Left ventricle myocardium inferior (tissue), 1 donor: Measurements from ENCODE around the gene IFNA14. TPM values are rescaled to one million over a fixed set of nuclear protein-coding genes. Genes with fewer than 3 reads are reported as not detected.
"Not testable (repeated sequence)": the region's sequence is repeated elsewhere in the genome, so short reads cannot be mapped to it uniquely, and the experiment has no call there.

Experiments
- DNase-seq: peaks from one replicate; pipeline ENCODE4 v3.0.0-alpha.2; 2020
- H3K27ac ChIP-seq: fragments of 200-600 bp; replicated peaks from 2 replicates; pipeline ENCODE4 v1.8.0; 2021
- H3K27me3 ChIP-seq: fragments of 200-600 bp; 2 replicates; pipeline ENCODE4 v1.8.0; 2021; ENCODE audit warnings: low read depth
- H3K36me3 ChIP-seq: fragments of 200-600 bp; 2 replicates; pipeline ENCODE4 v1.8.0; 2021
- H3K4me1 ChIP-seq: fragments of 200-600 bp; 2 replicates; pipeline ENCODE4 v1.8.0; 2021
- H3K4me3 ChIP-seq: fragments of 200-600 bp; 2 replicates; pipeline ENCODE4 v1.8.0; 2021; ENCODE audit warnings: mild to moderate bottlenecking, moderate library complexity
- H3K9me3 ChIP-seq: fragments of 200-600 bp; replicated peaks from 2 replicates; pipeline ENCODE4 v1.8.0; 2021
- CTCF ChIP-seq: fragments of 200-600 bp; IDR thresholded peaks from 2 replicates; pipeline ENCODE4 v1.8.0; 2021; ENCODE audit warnings: antibody characterized with exemption, mild to moderate bottlenecking, borderline replicate concordance
- intact Hi-C: fragments of 100-400 bp; cut with micrococcal nuclease; formaldehyde crosslinking; loops from one replicate; pipeline ENCODE4 v1.11.0; 2022
- total RNA-seq: library from RNA; stranded (reverse); fragmentation: NEBNext Ultra II Directional; extraction: Animal tissue kit (Norgen Biotek cat#: 25700); gene quantifications from one replicate; pipeline ENCODE4 v1.2.1, GENCODE V29; 2021
- donor health status: DM: no; HTN: yes; CAD: no; lungs with severe emphysema.

IFNA14 gene
- total RNA-seq, 1 donor from 2014 or later = not detected

- no peak for DNase-seq
- intact Hi-C loops = no loop called here
- no peak for TF ChIP-seq CTCF
- H3K27ac ChIP-seq = no peak overlapping the region
- H3K36me3 ChIP-seq = no peaks in the 10 kb centered on the region
- no peaks in the 10 kb centered on the region for H3K4me1 ChIP-seq
- no peak overlapping the region for H3K4me3 ChIP-seq
- no peaks in the 10 kb centered on the region for H3K9me3 ChIP-seq
- H3K27me3 ChIP-seq = peaks cover 4% of the 10 kb centered on the region
Observed at GRCh38 chr9:21210311-21210710, 29.5 kb downstream of the IFNA14 start.

- intact Hi-C loops, H3K27ac ChIP-seq, H3K27me3 ChIP-seq, H3K4me1 ChIP-seq, DNase-seq, H3K36me3 ChIP-seq, H3K9me3 ChIP-seq, H3K4me3 ChIP-seq: not testable (repeated sequence)
Observed at GRCh38 chr9:21207043-21207442, 32.8 kb downstream of the IFNA14 start, which contains the start of gene IFNA10. IFNA10 (minus strand) TSS chr9:21207143; CDS start chr9:21207097, 46 bp downstream.

- H3K4me3 ChIP-seq = no peak overlapping the region
- H3K36me3 ChIP-seq = no peaks in the 10 kb centered on the region
- intact Hi-C loops = no loop called here
- peaks cover 6% of the 10 kb centered on the region for H3K27me3 ChIP-seq
- no peak for DNase-seq
- no peak overlapping the region for H3K27ac ChIP-seq
- H3K4me1 ChIP-seq = no peaks in the 10 kb centered on the region
- H3K9me3 ChIP-seq = peaks cover 7% of the 10 kb centered on the region
- no peak for TF ChIP-seq CTCF
Observed at GRCh38 chr9:21205204-21205603, 34.6 kb downstream of the IFNA14 start.

GRCh38 chr9:21202105-21202504, 37.7 kb downstream of the IFNA14 start, which contains the start of gene IFNA7:
IFNA7 (minus strand) TSS chr9:21202205; CDS start chr9:21202165, 40 bp downstream.
- DNase-seq, H3K36me3 ChIP-seq, H3K27ac ChIP-seq, H3K4me1 ChIP-seq, H3K4me3 ChIP-seq, H3K27me3 ChIP-seq, H3K9me3 ChIP-seq, intact Hi-C loops: not testable (repeated sequence)

- DNase-seq, intact Hi-C loops, H3K27ac ChIP-seq, H3K4me3 ChIP-seq, H3K4me1 ChIP-seq, H3K36me3 ChIP-seq, H3K27me3 ChIP-seq, H3K9me3 ChIP-seq: not testable (repeated sequence)
- peak; percentile 65 for TF ChIP-seq CTCF
Observed at GRCh38 chr9:21194867-21195776, 44.7 kb downstream of the IFNA14 start.

Other genes with a start within 250 kb of the IFNA14 start
- gene HACD4, start 208.4 kb downstream of the IFNA14 start, total RNA-seq = 0.71 TPM
- gene IFNB1, start 162.1 kb downstream of the IFNA14 start, total RNA-seq = not detected
- not detected for gene IFNW1, start 98.2 kb downstream of the IFNA14 start, total RNA-seq
- not detected for gene IFNA21, start 73.3 kb downstream of the IFNA14 start, total RNA-seq
- gene IFNA4, start 52.4 kb downstream of the IFNA14 start, total RNA-seq = not detected
- not detected for gene IFNA7, start 37.8 kb downstream of the IFNA14 start, total RNA-seq
- not detected for gene IFNA10, start 32.9 kb downstream of the IFNA14 start, total RNA-seq
- not detected for gene IFNA16, start 22.7 kb downstream of the IFNA14 start, total RNA-seq
- not detected for gene IFNA17, start 11.8 kb downstream of the IFNA14 start, total RNA-seq
- gene IFNA5, start 65.3 kb upstream of the IFNA14 start, total RNA-seq = not detected
- 12.0 TPM for gene KLHL9, start 95.4 kb upstream of the IFNA14 start, total RNA-seq
- gene IFNA6, start 110.9 kb upstream of the IFNA14 start, total RNA-seq = not detected
- gene IFNA13, start 128.1 kb upstream of the IFNA14 start, total RNA-seq = not detected
- not detected for gene IFNA2, start 145.4 kb upstream of the IFNA14 start, total RNA-seq
- not detected for gene IFNA8, start 169.1 kb upstream of the IFNA14 start, total RNA-seq
- gene IFNA1, start 200.4 kb upstream of the IFNA14 start, total RNA-seq = not detected
- not detected for gene IFNE, start 242.3 kb upstream of the IFNA14 start, total RNA-seq